ENCODE results near the gene PMM2. TPM values are rescaled to one million over a fixed set of nuclear protein-coding genes. Genes with fewer than 3 reads are reported as not detected.

PMM2 gene
- total and polyA plus RNA-seq, 9 of the 15 experiments (the other 6 are each of a cell fraction or from before 2014, with no cell fraction given), result 5.6 to 42.7 (median 25.9) TPM

DNA sequence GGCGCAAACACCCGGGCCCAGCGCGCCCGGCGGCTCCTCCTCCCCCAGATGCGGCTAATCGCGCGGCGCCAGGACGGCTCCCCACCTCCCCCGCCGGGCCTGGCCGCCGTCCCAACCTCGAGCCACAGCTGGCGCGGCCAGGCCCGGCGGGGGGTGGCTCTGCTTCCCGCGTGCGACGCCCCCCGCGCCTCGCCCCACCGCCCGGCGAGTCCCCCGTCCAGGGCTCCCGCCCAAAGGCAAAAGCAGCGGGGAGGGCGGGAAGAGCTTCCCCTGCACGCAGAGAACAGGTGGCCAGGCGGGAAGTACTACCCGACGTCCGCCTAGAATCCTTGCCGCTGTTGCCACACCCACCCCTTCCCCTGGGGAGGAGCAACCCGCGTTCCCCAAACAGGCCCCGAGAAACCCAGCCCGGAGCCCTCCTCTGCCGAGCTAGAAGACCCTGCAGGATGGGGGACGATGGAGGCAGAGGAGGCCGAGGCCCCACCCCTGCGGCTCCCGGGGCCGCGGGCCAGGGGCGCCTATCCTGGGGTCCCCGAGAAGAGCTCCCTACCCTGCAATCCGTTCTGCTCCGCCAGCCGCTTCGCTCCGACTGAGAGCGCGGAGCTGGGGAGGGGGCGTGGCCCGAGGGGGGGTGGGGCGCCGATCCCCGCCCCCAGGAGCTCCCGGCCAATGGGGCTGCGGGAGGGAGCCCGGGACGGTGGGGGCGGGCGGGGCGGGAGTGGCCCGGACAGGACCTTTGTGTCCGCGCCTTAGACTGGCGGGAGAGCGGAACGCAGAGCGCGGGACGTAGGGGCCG lies 71.0 kb downstream of the PMM2 start, which contains the start of gene CARHSP1 (continued):
- peak; percentile 31 for TF ChIP-seq PRPF4 (IDR thresholded peaks at IDR 0.05; ENCODE audit: insufficient read depth, low read depth, low read length, poor library complexity, severe bottlenecking)
- TF ChIP-seq, protein P1, sequence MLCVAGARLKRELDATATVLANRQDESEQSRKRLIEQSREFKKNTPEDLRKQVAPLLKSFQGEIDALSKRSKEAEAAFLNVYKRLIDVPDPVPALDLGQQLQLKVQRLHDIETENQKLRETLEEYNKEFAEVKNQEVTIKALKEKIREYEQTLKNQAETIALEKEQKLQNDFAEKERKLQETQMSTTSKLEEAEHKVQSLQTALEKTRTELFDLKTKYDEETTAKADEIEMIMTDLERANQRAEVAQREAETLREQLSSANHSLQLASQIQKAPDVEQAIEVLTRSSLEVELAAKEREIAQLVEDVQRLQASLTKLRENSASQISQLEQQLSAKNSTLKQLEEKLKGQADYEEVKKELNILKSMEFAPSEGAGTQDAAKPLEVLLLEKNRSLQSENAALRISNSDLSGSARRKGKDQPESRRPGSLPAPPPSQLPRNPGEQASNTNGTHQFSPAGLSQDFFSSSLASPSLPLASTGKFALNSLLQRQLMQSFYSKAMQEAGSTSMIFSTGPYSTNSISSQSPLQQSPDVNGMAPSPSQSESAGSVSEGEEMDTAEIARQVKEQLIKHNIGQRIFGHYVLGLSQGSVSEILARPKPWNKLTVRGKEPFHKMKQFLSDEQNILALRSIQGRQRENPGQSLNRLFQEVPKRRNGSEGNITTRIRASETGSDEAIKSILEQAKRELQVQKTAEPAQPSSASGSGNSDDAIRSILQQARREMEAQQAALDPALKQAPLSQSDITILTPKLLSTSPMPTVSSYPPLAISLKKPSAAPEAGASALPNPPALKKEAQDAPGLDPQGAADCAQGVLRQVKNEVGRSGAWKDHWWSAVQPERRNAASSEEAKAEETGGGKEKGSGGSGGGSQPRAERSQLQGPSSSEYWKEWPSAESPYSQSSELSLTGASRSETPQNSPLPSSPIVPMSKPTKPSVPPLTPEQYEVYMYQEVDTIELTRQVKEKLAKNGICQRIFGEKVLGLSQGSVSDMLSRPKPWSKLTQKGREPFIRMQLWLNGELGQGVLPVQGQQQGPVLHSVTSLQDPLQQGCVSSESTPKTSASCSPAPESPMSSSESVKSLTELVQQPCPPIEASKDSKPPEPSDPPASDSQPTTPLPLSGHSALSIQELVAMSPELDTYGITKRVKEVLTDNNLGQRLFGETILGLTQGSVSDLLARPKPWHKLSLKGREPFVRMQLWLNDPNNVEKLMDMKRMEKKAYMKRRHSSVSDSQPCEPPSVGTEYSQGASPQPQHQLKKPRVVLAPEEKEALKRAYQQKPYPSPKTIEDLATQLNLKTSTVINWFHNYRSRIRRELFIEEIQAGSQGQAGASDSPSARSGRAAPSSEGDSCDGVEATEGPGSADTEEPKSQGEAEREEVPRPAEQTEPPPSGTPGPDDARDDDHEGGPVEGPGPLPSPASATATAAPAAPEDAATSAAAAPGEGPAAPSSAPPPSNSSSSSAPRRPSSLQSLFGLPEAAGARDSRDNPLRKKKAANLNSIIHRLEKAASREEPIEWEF (CRISPR knock-in tag; IDR thresholded peaks at IDR 0.05), result no peak
- TF ChIP-seq, protein P2, sequence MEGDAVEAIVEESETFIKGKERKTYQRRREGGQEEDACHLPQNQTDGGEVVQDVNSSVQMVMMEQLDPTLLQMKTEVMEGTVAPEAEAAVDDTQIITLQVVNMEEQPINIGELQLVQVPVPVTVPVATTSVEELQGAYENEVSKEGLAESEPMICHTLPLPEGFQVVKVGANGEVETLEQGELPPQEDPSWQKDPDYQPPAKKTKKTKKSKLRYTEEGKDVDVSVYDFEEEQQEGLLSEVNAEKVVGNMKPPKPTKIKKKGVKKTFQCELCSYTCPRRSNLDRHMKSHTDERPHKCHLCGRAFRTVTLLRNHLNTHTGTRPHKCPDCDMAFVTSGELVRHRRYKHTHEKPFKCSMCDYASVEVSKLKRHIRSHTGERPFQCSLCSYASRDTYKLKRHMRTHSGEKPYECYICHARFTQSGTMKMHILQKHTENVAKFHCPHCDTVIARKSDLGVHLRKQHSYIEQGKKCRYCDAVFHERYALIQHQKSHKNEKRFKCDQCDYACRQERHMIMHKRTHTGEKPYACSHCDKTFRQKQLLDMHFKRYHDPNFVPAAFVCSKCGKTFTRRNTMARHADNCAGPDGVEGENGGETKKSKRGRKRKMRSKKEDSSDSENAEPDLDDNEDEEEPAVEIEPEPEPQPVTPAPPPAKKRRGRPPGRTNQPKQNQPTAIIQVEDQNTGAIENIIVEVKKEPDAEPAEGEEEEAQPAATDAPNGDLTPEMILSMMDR (IDR thresholded peaks at IDR 0.05 in 2 of 3, conservative IDR thresholded peaks at IDR 0.05 in 1 of 3; ENCODE audit: insufficient read depth in 2 of 3, low read depth in 1 of 3, low read length in 3 of 3), result no peak
- no peak for TF ChIP-seq WHSC1 (IDR thresholded peaks at IDR 0.05; ENCODE audit: low read length)
- 0 out of 4 replicates have a peak, but pooled peaks of 1 of the 2 experiments have one; percentile 41 for TF ChIP-seq TRIM24 (IDR thresholded peaks at IDR 0.05)
- no peak for TF ChIP-seq ZFP1 (CRISPR knock-in tag; IDR thresholded peaks at IDR 0.05)
- TF ChIP-seq NEUROD1 (IDR thresholded peaks at IDR 0.05; ENCODE audit: borderline replicate concordance, low read depth, low read length, partially characterized antibody), result no peak
- peak; percentile 31; the same call in 1 of the 2 replicates for TF ChIP-seq SOX6 (IDR thresholded peaks at IDR 0.05)
- TF ChIP-seq NFIC (IDR thresholded peaks at IDR 0.05), result peak; percentile 90
- peak; percentile 89 for TF ChIP-seq ZNF766 (CRISPR knock-in tag; conservative IDR thresholded peaks at IDR 0.05)
- no peak for TF ChIP-seq RAD21 (CRISPR knock-in tag; conservative IDR thresholded peaks at IDR 0.05 in 1 of 2, IDR thresholded peaks at IDR 0.05 in 1 of 2)
- TF ChIP-seq, protein P3, sequence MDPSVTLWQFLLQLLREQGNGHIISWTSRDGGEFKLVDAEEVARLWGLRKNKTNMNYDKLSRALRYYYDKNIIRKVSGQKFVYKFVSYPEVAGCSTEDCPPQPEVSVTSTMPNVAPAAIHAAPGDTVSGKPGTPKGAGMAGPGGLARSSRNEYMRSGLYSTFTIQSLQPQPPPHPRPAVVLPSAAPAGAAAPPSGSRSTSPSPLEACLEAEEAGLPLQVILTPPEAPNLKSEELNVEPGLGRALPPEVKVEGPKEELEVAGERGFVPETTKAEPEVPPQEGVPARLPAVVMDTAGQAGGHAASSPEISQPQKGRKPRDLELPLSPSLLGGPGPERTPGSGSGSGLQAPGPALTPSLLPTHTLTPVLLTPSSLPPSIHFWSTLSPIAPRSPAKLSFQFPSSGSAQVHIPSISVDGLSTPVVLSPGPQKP (CRISPR knock-in tag; IDR thresholded peaks at IDR 0.05), result no peak
- no peak for TF ChIP-seq MTF1 (CRISPR knock-in tag; IDR thresholded peaks at IDR 0.05; ENCODE audit: borderline replicate concordance)
- TF ChIP-seq, protein P4, sequence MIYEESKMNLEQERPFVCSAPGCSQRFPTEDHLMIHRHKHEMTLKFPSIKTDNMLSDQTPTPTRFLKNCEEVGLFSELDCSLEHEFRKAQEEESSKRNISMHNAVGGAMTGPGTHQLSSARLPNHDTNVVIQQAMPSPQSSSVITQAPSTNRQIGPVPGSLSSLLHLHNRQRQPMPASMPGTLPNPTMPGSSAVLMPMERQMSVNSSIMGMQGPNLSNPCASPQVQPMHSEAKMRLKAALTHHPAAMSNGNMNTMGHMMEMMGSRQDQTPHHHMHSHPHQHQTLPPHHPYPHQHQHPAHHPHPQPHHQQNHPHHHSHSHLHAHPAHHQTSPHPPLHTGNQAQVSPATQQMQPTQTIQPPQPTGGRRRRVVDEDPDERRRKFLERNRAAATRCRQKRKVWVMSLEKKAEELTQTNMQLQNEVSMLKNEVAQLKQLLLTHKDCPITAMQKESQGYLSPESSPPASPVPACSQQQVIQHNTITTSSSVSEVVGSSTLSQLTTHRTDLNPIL (CRISPR knock-in tag; IDR thresholded peaks at IDR 0.05), result no peak
- no peak for TF ChIP-seq PTBP1 (IDR thresholded peaks at IDR 0.05; ENCODE audit: low read depth, low read length)
- no peak for TF ChIP-seq POLR3A (IDR thresholded peaks at IDR 0.05; ENCODE audit: borderline replicate concordance, extremely low read depth, insufficient read depth, insufficient read length)
- TF ChIP-seq ZNF324 (CRISPR knock-in tag; IDR thresholded peaks at IDR 0.05), result no peak

Data from K562 (cell line).